C4-2B (cell line): ENCODE results near the gene TRIM39.

Source experiments
- H3K27ac ChIP-seq: fragments of 450-650 bp; 2 replicates; pipeline ENCODE4 v1.5.1; 2017
- ZFX ChIP-seq: fragments of 450-650 bp; IDR thresholded peaks from 2 replicates; pipeline ENCODE4 v1.6.1; 2017
- TF ChIP-seq, protein P1 (sequence below): fragments of 450-650 bp; conservative IDR thresholded peaks from 2 replicates; pipeline ENCODE4 v1.5.1; 2017; ENCODE audit warnings: mild to moderate bottlenecking

TRIM39 gene

DNA sequence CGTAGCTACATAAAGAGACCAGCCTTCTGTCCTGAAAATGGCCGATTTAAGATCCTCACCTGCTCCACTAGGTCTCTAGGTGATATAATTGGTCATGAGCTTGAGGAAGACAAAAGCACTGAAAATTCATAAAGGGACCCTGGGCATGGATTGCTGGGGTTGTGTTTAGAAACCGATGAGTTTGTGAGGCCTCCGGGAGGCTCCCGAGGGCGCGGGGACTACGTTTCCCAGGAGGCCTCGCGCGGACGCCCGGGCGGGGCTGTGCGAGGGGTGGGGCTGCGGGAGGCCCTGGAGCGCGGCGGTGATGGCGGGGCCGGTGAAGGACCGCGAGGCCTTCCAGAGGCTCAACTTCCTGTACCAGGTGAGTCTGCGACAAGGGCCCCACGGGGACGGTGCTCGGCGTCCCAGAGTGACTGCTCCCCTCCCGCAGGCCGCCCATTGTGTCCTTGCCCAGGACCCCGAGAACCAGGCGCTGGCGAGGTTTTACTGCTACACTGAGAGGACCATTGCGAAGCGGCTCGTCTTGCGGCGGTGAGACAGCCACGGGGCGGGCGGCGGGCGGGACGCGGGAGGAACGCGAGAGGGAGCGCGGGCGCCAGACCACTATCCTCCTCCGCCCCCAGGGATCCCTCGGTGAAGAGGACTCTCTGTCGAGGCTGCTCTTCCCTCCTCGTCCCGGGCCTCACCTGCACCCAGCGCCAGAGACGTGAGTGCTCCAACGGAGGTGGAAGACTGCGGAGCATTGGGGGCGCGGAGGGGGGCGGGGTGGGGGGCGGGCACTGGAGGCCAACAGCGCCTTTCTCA is 18.3 kb downstream of the TRIM39 start, which contains the start of gene RPP21:
Gene RPP21, plus strand, starts transcription at position 289 of the 804 bp plus-strand sequence. Its CDS starts 16 bp downstream, at position 305.
- TF ChIP-seq, protein P1, sequence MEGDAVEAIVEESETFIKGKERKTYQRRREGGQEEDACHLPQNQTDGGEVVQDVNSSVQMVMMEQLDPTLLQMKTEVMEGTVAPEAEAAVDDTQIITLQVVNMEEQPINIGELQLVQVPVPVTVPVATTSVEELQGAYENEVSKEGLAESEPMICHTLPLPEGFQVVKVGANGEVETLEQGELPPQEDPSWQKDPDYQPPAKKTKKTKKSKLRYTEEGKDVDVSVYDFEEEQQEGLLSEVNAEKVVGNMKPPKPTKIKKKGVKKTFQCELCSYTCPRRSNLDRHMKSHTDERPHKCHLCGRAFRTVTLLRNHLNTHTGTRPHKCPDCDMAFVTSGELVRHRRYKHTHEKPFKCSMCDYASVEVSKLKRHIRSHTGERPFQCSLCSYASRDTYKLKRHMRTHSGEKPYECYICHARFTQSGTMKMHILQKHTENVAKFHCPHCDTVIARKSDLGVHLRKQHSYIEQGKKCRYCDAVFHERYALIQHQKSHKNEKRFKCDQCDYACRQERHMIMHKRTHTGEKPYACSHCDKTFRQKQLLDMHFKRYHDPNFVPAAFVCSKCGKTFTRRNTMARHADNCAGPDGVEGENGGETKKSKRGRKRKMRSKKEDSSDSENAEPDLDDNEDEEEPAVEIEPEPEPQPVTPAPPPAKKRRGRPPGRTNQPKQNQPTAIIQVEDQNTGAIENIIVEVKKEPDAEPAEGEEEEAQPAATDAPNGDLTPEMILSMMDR, result no peak
- peak; percentile 87 for TF ChIP-seq ZFX
- H3K27ac ChIP-seq, result peak within 1 kb of the TSS; percentile 77

DNA sequence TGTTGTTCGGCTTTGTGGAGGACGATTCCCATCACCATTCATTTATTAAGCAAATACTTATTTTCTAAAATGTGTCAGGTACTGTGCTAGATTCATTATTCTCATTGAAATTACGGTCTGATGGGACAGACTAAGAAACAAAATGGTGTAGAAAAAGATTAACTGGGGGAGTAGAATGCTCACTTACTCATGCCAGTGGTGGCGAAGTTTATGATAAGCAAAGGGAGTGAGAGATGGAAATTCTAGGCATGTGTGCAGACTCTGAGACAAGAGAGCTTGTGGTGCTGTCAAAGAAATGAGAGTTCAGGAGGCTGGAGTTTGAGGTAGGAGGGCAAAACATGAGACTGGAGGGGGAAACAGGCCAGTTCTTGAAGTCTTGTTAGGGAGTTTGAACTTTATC is 19.1 kb downstream of the TRIM39 start:
- peak overlapping the region; percentile 77 for H3K27ac ChIP-seq
- TF ChIP-seq, protein P1, result no peak
- TF ChIP-seq ZFX, result no peak

DNA sequence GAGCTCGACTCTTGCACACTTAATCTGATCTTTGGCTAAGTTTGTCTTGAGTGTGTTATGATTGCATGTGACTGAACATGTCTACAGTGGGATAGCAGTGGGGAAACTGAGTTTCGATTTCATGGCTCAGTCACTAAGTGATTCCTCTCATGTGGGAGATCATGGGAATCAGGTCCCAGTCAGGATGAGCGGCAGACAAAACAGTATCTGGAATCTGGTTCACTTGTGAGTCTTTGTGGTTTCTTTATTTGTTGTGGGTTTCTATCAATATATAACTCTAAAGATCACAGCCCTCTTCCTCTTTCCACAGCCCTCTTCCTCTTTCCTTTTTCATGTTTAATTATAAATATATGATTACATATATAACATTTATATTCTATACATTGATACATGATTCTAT is 22.2 kb downstream of the TRIM39 start:
- TF ChIP-seq ZFX, result no peak
- TF ChIP-seq, protein P1, result no peak
- H3K27ac ChIP-seq, result no peak overlapping the region

DNA sequence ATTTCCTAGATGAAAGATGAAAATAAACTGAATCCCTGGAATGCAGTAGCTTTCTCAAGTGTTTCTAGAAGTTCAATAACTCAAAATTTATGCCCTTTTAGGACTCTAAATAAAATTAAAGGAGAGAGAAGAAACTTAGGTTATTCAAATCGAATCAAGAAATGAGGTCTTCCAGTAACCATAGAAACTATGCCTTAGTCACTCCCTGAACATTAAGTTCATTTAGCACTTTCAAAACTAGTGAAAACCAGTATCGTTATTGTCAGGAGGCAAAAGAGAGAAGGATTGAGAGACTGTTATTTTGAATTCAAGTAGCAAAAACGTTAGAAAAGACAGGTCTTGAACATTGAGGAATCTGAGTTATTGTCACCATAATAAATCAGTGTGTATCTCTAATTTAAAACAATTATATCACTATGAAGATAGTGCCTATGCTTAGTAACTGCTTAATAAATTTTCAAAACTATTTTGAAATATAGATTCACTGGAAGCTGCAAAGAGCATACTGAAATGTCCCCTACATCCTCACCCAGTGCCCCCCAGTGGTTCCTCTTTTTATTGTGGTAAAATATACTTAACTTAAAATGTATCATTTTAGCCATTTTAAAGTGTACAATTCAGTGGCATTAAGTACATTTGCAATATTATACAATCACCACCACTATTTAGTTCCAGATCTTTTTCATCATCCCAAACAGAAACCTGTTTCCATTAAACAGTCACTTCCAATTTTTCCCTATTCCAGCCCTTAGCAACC is 22.9 kb downstream of the TRIM39 start:
- H3K27ac ChIP-seq, result no peak overlapping the region
- no peak for TF ChIP-seq ZFX
- TF ChIP-seq, protein P1, result peak; percentile 18; the same call in 1 of the 2 replicates

DNA sequence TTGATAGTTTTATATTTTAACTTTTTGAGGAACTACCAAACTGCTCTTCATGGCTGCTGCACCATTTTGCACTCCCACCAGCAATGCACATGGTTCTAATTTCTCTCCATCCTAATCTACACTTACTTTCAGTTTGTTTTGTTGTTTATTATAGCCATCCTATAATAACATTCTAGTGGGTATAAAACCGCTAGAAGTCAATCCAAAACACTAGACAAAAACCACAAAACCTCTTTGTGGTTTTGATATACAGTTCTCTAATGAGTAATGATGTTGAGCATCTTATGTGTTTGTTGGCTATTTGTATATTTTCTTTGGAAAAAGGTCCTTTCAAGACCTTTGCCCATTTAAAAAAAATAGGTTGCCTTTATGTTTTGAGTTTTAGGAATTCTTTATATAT is 23.8 kb downstream of the TRIM39 start:
- H3K27ac ChIP-seq, result no peak overlapping the region
- TF ChIP-seq, protein P1, result no peak
- TF ChIP-seq ZFX, result no peak

DNA sequence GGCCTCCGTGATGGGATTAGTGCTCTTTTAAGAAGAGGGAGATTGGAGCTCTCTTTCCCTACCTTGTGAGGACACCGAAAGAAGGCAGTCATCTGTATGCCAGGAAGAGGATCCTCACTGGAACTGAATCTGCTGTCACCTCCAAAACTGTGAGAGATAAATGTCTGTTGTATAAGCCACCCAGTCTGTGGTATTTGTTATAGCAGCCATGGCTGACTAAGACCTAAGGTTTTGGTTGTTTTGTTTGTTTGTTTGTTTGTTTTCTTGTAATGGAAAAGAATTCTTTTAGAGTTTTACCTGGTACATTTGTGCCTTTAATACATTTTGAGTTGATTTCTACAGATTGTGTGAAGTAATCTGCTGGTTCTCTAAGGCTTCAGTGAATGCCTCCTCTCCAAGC is 25.8 kb downstream of the TRIM39 start:
- no peak for TF ChIP-seq ZFX
- TF ChIP-seq, protein P1, result no peak
- no peak overlapping the region for H3K27ac ChIP-seq

DNA sequence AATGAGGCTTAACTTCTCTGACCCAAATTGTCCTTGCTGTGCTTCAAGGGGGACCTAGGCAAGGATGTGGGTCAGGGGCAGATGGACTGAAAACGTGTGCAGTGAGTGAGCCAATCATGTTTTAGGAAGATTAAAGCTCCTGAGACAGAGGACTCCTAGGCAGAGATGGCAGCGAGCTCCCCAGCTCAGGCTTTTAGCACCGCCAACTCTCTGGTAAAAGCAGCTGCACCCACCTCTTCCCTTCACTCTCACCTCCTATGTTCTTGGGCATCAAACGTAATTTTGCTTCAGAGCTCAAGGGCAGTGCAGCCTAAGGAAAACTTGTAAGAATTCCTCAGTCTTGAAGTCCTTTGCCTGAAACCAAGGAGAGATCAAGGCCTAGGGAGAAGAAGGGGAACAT is 28.6 kb downstream of the TRIM39 start:
- H3K27ac ChIP-seq, result no peak overlapping the region
- no peak for TF ChIP-seq ZFX
- TF ChIP-seq, protein P1, result no peak
